ENCODE results near the gene VWA1.
"Not testable (repeated sequence)": the region's sequence is repeated elsewhere in the genome, so short reads cannot be mapped to it uniquely, and the experiment has no call there.

VWA1 gene

DNA sequence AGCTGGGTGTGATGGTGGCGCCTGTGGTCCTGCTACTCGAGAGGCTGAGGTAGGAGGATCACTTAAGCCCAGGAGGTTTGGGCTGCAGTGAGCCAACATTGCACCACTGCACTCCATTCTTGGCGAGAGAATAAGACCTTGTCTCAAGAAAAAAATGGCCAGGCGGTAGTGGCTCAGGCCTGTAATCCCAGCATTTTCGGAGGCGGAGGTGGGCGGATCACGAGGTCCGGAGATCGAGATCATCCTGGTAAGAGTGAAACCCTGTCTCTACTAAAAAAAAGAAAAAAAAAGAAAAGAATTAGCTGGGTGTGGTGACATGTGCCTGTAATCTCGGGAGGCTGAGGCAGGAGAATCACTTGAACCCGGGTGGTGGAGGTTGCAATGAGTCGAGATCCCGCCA, 47.4 kb downstream of the VWA1 start:
- in situ Hi-C loops (cut with HindIII; ENCODE audit: low sequenced_read_pairs), result no loop called here

DNA sequence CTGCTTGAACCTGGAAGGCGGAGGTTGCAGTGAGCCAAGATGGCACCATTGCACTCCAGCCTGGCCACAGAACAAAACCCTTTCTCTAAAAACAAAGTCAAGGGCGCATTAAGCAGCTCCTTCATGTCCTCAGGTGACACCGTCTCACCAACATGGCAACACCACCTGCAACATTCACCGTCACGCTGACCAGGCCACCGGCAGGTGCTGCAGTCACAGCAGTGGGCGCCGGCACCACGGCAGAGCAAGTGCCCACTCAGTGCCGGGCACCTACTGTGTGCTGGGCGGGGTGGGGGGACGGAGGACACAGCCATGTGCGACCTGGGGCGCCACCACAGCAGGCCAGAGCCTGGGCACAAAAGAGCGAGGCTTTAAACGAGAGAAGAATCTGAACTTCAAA, 48.2 kb downstream of the VWA1 start:
- in situ Hi-C loops (cut with HindIII; ENCODE audit: low sequenced_read_pairs), result no loop called here

DNA sequence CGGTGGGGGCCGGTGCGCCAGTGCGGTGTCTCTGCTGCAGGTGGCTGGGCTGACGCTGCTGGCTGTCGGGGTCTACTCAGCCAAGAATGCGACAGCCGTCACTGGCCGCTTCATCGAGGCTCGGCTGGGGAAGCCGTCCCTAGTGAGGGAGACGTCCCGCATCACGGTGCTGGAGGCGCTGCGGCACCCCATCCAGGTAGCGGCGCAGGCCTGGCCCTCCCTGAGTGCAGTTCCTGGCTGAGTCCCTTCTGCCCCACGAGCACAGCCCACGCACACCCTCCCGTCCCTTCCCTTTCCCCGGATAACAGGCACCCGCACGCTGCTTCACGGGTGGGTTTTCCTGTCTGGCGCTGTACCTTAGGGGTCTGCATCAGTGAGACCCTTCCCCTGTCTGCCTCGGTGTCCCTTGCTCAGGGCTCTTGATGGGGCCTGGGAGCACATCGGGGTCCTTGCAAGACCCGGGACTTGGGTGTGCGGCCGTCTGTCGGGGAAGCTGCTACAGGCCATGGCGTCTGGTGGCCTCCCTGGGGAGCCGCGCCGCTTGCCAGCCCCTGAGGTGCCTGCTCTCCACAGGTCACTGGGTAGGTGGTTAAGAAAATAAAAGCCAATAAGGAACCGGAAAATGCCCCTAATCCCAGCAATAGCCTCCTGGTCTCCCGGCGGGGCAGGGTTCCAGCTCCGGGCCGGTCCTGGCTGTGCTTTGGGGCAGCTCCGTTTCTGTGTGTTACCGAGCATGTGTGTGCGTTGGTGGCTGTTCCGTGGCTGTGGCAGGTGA, 49.7 kb downstream of the VWA1 start:
- in situ Hi-C loops (cut with HindIII; ENCODE audit: low sequenced_read_pairs), result not testable (repeated sequence)

DNA sequence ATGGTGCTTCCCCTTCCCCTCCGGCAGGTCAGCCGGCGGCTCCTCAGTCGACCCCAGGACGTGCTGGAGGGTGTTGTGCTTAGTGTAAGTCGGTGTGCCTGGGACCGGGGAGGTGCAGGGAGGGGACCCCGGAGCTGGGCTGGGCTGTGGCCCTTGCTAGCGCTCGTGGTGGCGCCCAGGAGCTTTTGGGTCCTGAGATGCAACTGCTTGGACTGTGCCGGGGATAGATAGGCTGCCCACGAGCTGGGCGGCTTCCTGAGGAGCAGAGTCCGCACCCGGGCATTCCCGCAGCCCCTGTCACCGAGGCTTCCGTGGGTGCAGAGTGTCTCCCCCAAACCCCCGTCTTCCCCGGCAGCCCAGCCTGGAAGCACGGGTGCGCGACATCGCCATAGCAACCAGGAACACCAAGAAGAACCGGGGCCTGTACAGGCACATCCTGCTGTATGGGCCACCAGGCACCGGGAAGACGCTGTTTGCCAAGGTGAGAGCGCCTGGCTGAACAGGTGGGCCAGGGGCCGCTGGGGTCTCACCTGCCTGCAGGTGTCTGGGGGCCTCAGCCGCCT, 50.3 kb downstream of the VWA1 start:
- in situ Hi-C loops (cut with HindIII; ENCODE audit: low sequenced_read_pairs), result not testable (repeated sequence)

DNA sequence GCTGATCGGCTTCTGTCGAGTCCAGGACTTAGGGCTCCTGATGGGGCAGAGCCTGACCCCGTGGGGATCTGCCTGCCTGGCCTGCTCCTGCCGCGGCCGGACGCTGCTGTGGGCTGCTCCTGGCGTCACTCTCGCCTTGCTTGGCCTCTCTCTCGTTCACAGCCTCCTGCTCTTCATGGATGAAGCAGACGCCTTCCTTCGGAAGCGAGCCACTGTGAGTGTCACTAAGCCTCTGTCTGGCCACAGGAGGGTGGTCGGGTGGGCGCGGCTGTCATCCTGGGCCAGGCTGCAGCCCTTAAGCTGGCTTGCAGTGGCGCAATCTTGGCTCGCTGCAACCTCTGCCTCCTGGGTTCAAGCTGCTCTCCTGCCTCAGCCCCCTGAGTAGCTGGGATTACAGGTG, 52.2 kb downstream of the VWA1 start:
- in situ Hi-C loops (cut with HindIII; ENCODE audit: low sequenced_read_pairs), result no loop called here

DNA sequence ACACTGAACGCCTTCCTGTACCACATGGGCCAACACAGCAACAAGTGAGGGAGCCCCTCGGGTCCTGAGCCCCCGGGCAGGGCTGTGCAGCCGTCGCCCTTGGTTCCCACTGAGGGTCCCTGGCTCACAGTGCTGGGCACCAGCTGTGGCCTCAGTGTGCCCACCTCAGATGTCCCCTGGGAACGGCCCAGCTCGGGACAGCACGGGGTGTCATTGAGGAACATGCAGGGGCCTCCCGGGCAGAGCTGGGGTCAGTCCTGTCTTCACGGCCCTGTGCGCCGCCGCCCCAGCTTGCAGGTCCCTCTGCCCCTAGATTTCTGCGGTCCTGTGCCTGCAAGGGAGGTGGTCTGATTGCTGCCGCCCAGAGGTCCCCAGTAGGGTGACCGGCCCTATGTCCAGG, 53.7 kb downstream of the VWA1 start:
- in situ Hi-C loops (cut with HindIII; ENCODE audit: low sequenced_read_pairs), result no loop called here

DNA sequence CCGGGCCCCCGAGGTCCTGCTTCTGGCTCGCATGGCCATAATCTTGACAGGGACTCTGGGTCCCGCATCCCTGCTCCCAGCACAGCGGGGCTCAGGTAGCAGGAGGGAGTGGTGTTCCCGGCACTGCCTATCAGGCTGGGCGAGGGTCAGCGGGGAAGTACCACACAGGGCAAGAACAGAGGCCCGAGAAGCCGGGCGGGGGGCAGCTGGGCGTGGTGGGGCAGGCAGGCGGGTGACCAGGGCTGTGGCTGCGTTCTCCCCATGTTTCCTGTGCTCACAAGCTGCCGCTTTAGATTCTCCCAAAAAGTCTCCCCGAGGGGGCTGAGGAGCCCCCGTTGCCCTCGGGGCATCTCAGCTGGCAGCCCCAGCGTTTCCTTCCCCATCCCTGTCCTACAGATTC, 54.4 kb downstream of the VWA1 start:
- in situ Hi-C loops (cut with HindIII; ENCODE audit: low sequenced_read_pairs), result no loop called here

DNA sequence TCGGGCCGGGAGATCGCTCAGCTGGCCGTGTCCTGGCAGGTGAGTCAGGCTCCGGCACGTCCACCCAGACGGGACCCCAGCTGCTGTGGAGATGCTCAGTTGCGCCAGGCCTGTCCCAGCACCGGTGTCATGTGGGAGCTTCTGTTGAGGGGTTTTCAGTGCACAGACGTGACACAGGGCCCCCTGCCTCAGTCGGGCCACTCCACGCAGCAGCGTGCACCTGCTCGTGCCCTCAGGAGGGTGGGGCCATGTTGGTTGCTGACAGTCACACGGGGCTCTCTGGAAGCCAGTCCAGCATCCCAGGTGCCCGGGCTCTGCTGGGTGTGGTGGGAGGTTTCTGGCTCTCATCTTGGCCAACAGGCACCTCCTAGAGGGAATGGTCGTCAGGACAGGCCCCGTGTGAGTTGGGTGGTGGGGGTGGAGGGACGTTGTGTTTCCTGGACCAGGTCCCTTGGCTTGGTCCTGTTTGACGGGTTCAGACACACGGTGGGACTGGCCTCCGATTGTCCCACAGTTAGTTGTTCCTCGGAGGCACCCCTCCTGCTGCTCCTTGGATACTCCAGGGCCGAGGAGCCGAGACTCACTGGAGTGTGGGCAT, 55.2 kb downstream of the VWA1 start:
- in situ Hi-C loops (cut with HindIII; ENCODE audit: low sequenced_read_pairs), result no loop called here

DNA sequence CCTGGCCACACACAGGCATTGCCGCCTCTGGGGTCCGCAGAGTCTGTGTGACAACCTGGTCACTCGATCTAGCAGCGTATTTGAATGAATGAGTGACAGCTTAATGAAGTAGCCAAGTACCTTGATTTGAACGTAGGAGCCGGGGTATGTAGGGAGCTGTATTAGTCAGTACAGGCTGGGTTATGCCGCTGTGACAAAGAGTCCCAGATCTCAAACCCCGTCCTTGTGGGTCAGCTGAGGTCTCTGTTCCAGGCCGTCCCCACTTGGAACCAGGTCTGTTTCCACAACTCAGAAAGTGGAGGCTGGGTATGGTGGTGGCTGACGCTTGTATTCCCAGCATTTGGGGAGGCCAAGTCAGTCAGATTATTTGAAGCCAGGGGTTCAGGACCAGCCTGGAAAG, 56.1 kb downstream of the VWA1 start:
- in situ Hi-C loops (cut with HindIII; ENCODE audit: low sequenced_read_pairs), result no loop called here
